CD4-positive, alpha-beta T cell treated with Interleukin-17A for 4 hours (primary cell): ENCODE data around the gene DHH.

Experiments used
- DNase-seq: peaks from one replicate; pipeline ENCODE4 v3.0.0-alpha.2; 2020; ENCODE audit warnings: mixed read lengths

DHH gene

GRCh38 chr12:49108958-49109404, 14.4 kb upstream of the DHH start:
- DNase-seq: no peak

- DNase-seq: no peak
These were observed 11.0 kb upstream of the DHH start for GRCh38 chr12:49105504-49106084.

- no peak for DNase-seq
These were observed 10.2 kb upstream of the DHH start for GRCh38 chr12:49104822-49105221.

- no peak for DNase-seq
These were observed 5.8 kb upstream of the DHH start for GRCh38 chr12:49100380-49100779.

GRCh38 chr12:49098703-49099102, 4.1 kb upstream of the DHH start:
- DNase-seq: no peak

- DNase-seq: peak; percentile 73
These were observed 3.4 kb upstream of the DHH start for GRCh38 chr12:49098035-49098451.

- DNase-seq: no peak
These were observed 2.8 kb upstream of the DHH start for GRCh38 chr12:49097381-49097780.

- no peak for DNase-seq
These were observed 369 bp upstream of the DHH start for GRCh38 chr12:49094975-49095365.

- DNase-seq: no peak
These were observed 825 bp downstream of the DHH start for GRCh38 chr12:49093792-49094159.

GRCh38 chr12:49092816-49093406, 1.7 kb downstream of the DHH start:
- DNase-seq: no peak

GRCh38 chr12:49092086-49092815, 2.4 kb downstream of the DHH start:
- DNase-seq: peak; percentile 69

- DNase-seq: no peak
These were observed 2.8 kb downstream of the DHH start for GRCh38 chr12:49091836-49092085.

- DNase-seq: no peak
These were observed 3.4 kb downstream of the DHH start for GRCh38 chr12:49091056-49091835.

- peak; percentile 52 for DNase-seq
These were observed 4.5 kb downstream of the DHH start for GRCh38 chr12:49089821-49090773.

GRCh38 chr12:49088932-49089330, 5.7 kb downstream of the DHH start:
- DNase-seq: no peak

GRCh38 chr12:49088150-49088931, 6.3 kb downstream of the DHH start:
- peak; percentile 85 for DNase-seq

GRCh38 chr12:49086116-49086515, 8.5 kb downstream of the DHH start:
- DNase-seq: no peak

GRCh38 chr12:49084438-49084837, 10.2 kb downstream of the DHH start:
- no peak for DNase-seq

- no peak for DNase-seq
These were observed 14.8 kb downstream of the DHH start for GRCh38 chr12:49079793-49080192.

- DNase-seq: no peak
These were observed 23.6 kb downstream of the DHH start for GRCh38 chr12:49070971-49071370.

GRCh38 chr12:49069507-49070346, 24.9 kb downstream of the DHH start, which contains the start of gene RHEBL1:
TSS of gene RHEBL1 (minus strand) at chr12:49069979. CDS start at chr12:49069785, 194 bp downstream.
- DNase-seq: peak; percentile 99
